ENCODE measurements around the gene ID4. TPM values are rescaled to one million over a fixed set of nuclear protein-coding genes. Genes with fewer than 3 reads are reported as not detected.

Gene ID4
- total RNA-seq, 1 donor from 2014 or later: 27.7 TPM

DNA sequence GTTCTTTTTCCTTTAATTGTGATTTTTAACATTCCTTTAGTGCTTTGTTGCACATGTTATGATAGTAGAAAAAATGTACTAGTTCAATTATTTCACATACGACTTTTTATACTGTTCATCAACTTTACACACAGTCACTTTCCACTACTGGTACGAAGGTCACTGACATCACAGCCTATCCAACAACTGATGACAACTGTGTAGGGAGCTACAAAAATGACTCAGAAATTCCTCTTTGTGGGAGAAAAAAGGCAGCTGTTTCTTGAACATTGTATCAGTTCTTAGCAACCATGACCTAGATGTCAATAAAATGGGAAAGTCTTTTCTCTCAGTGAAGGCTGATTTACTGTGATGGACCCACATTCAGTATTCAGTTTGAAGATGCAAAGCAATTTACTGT lies 7.0 kb upstream of the ID4 start:
- no peaks in the 10 kb centered on the region for H3K27me3 ChIP-seq
- DNase-seq (ENCODE audit: extremely low spot score in 2 of 2): no peak
- intact Hi-C loops (cut with DNase I): no loop called here
- no peaks in the 10 kb centered on the region for H3K36me3 ChIP-seq
- H3K4me3 ChIP-seq: no peak overlapping the region
- no peaks in the 10 kb centered on the region for H3K4me1 ChIP-seq
- no peak for TF ChIP-seq POLR2A (IDR thresholded peaks at IDR 0.05)
- no peak overlapping the region for H3K27ac ChIP-seq
- H3K9me3 ChIP-seq: no peaks in the 10 kb centered on the region

DNA sequence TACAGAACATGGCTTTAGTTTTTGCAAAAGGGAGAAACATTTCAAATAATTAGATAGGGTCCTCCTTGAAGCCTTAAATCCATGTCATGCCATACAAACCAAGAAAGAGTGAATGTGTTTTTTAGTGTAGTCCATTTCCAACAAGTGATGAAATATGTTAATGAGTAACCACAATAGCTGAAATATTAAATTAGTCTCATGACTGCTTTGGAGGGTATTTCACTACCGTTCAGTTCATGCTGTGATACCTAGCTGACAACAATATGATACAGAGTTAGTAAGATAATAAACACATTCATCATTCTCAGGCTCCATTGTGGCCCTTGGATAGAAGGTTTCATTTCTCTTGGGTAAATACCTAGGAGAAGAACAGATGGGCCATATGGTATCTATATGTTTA lies 5.8 kb upstream of the ID4 start:
- no peaks in the 10 kb centered on the region for H3K9me3 ChIP-seq
- no peak for DNase-seq (ENCODE audit: extremely low spot score in 2 of 2)
- H3K27me3 ChIP-seq: no peaks in the 10 kb centered on the region
- H3K27ac ChIP-seq: no peak overlapping the region
- no peak overlapping the region for H3K4me3 ChIP-seq
- H3K4me1 ChIP-seq: no peaks in the 10 kb centered on the region
- TF ChIP-seq POLR2AphosphoS5 (IDR thresholded peaks at IDR 0.05; ENCODE audit: insufficient read depth in 1 of 2, low read depth in 1 of 2) (no peak), POLR2A (IDR thresholded peaks at IDR 0.05) (no peak)
- TF ChIP-seq, protein P1, sequence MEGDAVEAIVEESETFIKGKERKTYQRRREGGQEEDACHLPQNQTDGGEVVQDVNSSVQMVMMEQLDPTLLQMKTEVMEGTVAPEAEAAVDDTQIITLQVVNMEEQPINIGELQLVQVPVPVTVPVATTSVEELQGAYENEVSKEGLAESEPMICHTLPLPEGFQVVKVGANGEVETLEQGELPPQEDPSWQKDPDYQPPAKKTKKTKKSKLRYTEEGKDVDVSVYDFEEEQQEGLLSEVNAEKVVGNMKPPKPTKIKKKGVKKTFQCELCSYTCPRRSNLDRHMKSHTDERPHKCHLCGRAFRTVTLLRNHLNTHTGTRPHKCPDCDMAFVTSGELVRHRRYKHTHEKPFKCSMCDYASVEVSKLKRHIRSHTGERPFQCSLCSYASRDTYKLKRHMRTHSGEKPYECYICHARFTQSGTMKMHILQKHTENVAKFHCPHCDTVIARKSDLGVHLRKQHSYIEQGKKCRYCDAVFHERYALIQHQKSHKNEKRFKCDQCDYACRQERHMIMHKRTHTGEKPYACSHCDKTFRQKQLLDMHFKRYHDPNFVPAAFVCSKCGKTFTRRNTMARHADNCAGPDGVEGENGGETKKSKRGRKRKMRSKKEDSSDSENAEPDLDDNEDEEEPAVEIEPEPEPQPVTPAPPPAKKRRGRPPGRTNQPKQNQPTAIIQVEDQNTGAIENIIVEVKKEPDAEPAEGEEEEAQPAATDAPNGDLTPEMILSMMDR (IDR thresholded peaks at IDR 0.05): no peak
- H3K36me3 ChIP-seq: no peaks in the 10 kb centered on the region
- intact Hi-C loops (cut with DNase I): no loop called here

DNA sequence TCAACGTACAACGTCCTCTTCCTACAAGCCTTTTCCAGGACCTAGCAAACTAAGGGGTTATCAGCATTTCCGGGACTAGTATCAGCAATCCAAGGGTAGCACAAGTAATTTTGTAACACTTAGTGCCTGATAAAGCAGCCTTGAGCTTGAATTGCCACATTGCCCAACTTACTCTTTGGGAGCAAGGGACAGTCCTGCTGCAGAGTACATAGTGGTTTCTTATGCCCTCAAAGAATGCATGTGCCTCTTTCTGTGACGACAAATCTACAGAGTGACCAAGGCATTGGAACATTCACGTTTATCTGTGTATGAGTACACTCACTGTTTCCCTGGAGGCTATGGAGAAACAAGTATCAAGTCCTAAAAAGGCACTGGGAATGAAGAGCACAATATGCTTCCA lies 3.2 kb upstream of the ID4 start:
- peaks cover 5% of the 10 kb centered on the region for H3K4me1 ChIP-seq
- DNase-seq (ENCODE audit: extremely low spot score in 2 of 2): no peak
- TF ChIP-seq POLR2AphosphoS5 (IDR thresholded peaks at IDR 0.05; ENCODE audit: insufficient read depth in 1 of 2, low read depth in 1 of 2) (no peak), POLR2A (IDR thresholded peaks at IDR 0.05) (no peak)
- TF ChIP-seq, protein P1 (IDR thresholded peaks at IDR 0.05): no peak
- no peaks in the 10 kb centered on the region for H3K9me3 ChIP-seq
- intact Hi-C loops (cut with DNase I): no loop called here
- no peak overlapping the region for H3K27ac ChIP-seq
- H3K36me3 ChIP-seq: no peaks in the 10 kb centered on the region
- no peak overlapping the region for H3K4me3 ChIP-seq
- H3K27me3 ChIP-seq: no peaks in the 10 kb centered on the region

DNA sequence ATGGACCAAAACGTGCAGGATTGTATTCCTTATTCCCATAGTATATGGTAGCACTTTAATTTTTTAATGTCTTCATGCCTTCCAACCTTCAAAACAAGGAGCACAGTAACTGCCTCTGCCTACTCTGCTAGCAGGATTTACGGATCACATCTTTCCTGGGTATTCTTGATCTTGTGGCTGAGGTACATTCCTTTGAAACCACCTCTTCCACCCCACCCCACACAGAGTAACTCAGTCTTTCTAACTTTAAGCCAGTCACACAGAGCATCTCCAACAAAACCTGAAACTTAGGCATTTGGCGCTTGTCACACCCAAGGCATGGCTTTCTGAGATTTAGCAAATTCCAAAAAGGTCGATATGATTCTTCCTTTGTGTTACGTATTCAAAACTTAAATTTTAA lies 2.3 kb upstream of the ID4 start:
- Histone ChIP-seq H3K27ac (no peak overlapping the region), H3K27me3 (no peaks in the 10 kb centered on the region), H3K4me3 (no peak overlapping the region), H3K4me1 (peaks cover 13% of the 10 kb centered on the region), H3K9me3 (no peaks in the 10 kb centered on the region), H3K36me3 (no peaks in the 10 kb centered on the region)
- no peak for DNase-seq (ENCODE audit: extremely low spot score in 2 of 2)
- intact Hi-C loops (cut with DNase I): no loop called here
- TF ChIP-seq POLR2A (IDR thresholded peaks at IDR 0.05) (no peak), POLR2AphosphoS5 (IDR thresholded peaks at IDR 0.05; ENCODE audit: insufficient read depth in 1 of 2, low read depth in 1 of 2) (no peak)
- TF ChIP-seq, protein P1 (IDR thresholded peaks at IDR 0.05): no peak

DNA sequence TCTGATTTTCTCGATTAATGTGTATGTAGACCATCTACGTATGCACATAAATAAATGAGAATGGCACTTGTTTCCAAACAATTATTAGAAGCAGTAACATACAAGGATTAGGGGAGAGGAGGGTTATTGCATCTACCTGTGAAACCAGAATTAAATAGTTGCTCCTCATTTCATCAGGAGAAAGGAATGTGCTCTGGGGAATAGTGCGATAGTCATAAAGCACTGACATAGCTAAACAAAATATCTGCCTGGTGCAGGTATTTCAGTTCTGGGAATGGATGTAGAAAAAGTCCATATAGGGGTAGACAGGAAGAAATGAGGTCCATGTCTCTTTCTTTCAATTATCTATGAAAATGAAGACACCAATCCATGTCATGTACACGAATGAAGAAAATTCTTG lies 1.6 kb upstream of the ID4 start:
- H3K9me3 ChIP-seq: no peaks in the 10 kb centered on the region
- intact Hi-C loops (cut with DNase I): no loop called here
- no peaks in the 10 kb centered on the region for H3K36me3 ChIP-seq
- no peak overlapping the region for H3K4me3 ChIP-seq
- no peaks in the 10 kb centered on the region for H3K27me3 ChIP-seq
- TF ChIP-seq POLR2A (IDR thresholded peaks at IDR 0.05) (no peak), POLR2AphosphoS5 (IDR thresholded peaks at IDR 0.05; ENCODE audit: insufficient read depth in 1 of 2, low read depth in 1 of 2) (no peak)
- TF ChIP-seq, protein P1 (IDR thresholded peaks at IDR 0.05): no peak
- no peak for DNase-seq (ENCODE audit: extremely low spot score in 2 of 2)
- H3K4me1 ChIP-seq: peaks cover 21% of the 10 kb centered on the region
- H3K27ac ChIP-seq: no peak overlapping the region

Measured in vagina (tissue), 2 donors.